NT2/D1 (cell line): Measurements from ENCODE around the gene SH3BGR.

Experiments used
- SUZ12 ChIP-seq: IDR thresholded peaks from 2 replicates; pipeline ENCODE4 v1.6.1; 2011; ENCODE audit not compliant: insufficient read length, insufficient read depth; ENCODE audit errors: extremely low read depth
- YY1 ChIP-seq: IDR thresholded peaks from 2 replicates; pipeline ENCODE4 v1.6.1; 2011; ENCODE audit not compliant: insufficient read length, insufficient read depth

- TF ChIP-seq SUZ12 (no peak), YY1 (no peak)
Measured at GRCh38 chr21:39531064-39531463, 79.3 kb downstream of the SH3BGR start.
